Left colon (tissue), 2 donors: ENCODE data around the gene OLIG1. TPM values are rescaled to one million over a fixed set of nuclear protein-coding genes. Genes with fewer than 3 reads are reported as not detected.

Experiments used
- ATAC-seq: fragments of 200-7000 bp; cut with Tn5 transposase; one replicate; pipeline ENCODE4 v1.9.1; 2020; ENCODE audit warnings: mild to moderate bottlenecking, moderate library complexity
- DNase-seq, 2 donors: peaks; one replicate each; pipeline ENCODE4 v3.0.0-alpha.2; 2020
- intact Hi-C, 2 donors: fragments of 100-400 bp; cut with DNase I in 1 of 2; cut with micrococcal nuclease in 1 of 2; formaldehyde crosslinking; loops; one replicate each; pipeline versions ENCODE4 v1.11.2 to v1.14.0; 2022; cut with DNase I, micrococcal nuclease
- long read RNA-seq: library from polyadenylated mRNA; unstranded; transcript quantifications from one replicate; pipeline ENCODE4 v2.0.0, GENCODE V29; 2021
- total RNA-seq, 2 donors: library from RNA; stranded (reverse); fragmentation: NEBNext Ultra II Directional; extraction: Animal tissue kit (Norgen Biotek cat#: 25700); gene quantifications; one replicate each; pipeline ENCODE4 v1.2.1, GENCODE V29; 2021
- donor health status: DM: no; HTN: no; CAD: no.
- donor health status: DM: yes; HTN: yes; CAD: no.

OLIG1 gene, protein sequence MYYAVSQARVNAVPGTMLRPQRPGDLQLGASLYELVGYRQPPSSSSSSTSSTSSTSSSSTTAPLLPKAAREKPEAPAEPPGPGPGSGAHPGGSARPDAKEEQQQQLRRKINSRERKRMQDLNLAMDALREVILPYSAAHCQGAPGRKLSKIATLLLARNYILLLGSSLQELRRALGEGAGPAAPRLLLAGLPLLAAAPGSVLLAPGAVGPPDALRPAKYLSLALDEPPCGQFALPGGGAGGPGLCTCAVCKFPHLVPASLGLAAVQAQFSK
- not detected for total RNA-seq
- long read RNA-seq = 0 reads

DNA sequence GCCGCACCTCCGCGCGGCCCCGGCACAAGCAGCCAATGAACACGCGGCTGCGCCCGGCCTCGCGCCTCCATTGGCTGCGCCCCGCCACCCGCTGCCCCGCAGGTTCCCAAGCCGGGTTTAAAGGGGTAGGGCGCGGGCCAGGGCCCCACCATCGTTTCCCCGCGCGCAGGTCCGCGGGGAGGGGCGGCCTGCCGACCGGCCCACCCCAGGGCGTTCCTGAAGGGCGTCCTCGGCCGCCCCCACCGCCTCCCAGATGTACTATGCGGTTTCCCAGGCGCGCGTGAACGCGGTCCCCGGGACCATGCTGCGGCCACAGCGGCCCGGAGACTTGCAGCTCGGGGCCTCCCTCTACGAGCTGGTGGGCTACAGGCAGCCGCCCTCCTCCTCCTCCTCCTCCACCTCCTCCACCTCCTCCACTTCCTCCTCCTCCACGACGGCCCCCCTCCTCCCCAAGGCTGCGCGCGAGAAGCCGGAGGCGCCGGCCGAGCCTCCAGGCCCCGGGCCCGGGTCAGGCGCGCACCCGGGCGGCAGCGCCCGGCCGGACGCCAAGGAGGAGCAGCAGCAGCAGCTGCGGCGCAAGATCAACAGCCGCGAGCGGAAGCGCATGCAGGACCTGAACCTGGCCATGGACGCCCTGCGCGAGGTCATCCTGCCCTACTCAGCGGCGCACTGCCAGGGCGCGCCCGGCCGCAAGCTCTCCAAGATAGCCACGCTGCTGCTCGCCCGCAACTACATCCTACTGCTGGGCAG, at the start of gene OLIG1:
Gene OLIG1 (plus strand): TSS at position 148 of the 750 bp plus-strand sequence. CDS start 106 bp downstream, at position 254.
- ATAC-seq (peak; percentile 79), DNase-seq (peak in 1 of 2 donors; percentile 35)
- intact Hi-C loops = no loop called here

DNA sequence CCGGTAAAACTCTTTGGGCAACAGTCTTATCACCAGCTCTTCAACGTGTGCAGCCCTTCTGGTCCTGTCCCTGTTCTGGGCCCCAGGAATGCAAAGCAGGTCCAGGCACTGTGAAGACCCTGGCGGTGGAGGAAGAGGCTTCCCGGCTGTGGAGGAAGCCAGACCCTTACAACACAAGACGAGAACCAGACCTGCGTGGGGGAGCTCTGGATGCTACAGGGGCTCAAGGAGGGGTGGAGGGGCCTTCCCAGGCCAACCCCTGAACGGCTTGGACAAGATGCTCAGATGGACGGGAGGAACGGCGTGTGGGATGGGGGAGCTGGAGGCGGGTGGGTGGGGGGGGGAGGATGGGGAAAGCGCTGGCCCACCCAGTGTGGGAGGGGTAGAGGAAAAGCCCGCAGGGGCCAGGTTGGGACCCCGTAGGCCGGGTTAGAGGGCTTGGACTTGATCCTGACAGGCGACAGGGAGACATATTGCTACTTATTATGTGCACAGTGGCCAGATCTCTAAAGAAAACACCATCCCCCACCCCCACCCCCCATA, 49.3 kb upstream of the OLIG1 start:
- DNase-seq = no peak
- no peak for ATAC-seq
- intact Hi-C loops = no loop called here

DNA sequence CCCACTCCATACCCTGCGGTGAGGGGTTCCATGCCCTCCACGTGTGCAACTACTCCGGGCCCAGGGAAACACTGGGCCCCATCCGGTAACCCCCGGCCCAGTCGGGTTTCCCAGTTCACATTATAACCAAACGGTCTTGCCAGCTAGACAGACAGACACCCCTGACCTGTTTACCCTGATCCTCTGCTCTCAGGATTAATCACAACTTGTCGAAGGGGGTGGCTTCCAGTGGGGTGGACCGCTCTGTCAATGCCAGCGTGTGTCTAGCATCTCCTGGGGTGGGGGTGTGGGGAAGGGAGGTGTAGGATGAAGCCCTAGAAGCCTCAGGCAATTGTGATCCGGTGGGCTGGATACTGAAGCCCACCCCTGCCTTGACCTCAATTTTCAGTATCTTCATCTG, 48.8 kb upstream of the OLIG1 start:
- intact Hi-C loops = no loop called here
- DNase-seq (no peak), ATAC-seq (no peak)

DNA sequence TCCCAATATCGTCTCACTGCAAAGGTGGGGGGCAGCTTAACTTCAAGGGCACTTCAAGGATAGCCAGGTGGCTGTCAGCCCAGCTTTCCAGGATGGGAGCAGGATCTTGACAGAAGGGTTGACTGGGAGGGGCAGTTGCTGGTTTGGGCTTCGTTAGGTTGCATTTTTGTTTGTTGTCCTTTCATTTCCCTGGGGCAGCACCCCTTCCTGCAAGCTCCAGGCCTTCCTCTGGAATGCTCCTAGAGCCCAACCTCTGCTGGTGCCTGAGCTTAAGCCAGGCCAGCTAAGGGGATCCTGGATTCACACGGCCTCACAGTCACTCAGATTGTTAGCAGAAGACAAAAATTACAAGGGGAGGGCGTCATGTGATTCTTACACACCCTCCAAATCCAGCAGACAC, 48.3 kb upstream of the OLIG1 start:
- DNase-seq = no peak
- intact Hi-C loops = no loop called here
- no peak for ATAC-seq

DNA sequence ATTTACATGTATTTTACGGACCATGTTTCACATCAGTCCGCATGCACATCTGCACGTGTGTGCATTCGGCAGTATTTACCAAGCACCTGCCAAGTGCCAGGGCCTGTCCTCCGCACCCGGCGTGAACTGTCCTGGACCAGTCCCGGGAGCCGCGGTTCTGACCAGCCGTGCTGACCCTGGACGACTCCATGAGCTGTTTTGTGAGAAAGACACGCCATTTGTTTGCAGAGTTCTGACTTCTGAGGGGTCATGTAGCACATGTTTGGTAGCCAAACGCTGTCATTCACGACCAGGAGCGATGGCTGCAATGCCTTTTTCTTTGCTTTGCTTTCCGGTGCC, 47.5 kb upstream of the OLIG1 start:
- intact Hi-C loops = no loop called here
- no peak for DNase-seq
- no peak for ATAC-seq

DNA sequence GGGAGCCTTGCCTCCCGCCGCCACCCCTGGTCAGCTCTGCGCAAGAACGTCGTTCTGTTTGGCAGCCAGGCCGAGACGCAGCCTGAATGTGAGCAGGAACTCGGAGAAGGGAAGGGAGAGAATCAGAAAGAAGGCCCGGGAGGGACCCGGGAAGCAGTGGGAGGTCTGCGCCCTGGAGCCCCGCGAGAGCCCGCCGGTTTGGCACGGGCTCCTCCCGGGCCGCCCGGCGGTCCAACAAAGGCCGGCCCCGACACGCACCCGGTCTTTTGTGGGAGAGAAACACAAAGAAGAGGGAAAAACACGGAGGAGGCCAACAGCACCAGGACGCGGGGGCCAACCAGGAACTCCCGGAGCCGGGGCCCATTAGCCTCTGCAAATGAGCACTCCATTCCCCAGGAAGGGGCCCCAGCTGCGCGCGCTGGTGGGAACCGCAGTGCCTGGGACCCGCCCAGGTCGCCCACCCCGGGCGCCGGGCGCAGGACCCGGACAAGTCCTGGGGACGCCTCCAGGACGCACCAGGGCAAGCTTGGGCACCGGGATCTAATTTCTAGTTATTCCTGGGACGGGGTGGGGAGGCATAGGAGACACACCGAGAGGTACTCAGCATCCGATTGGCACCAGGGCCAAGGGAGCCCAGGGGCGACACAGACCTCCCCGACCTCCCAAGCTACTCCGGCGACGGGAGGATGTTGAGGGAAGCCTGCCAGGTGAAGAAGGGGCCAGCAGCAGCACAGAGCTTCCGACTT, 46.9 kb upstream of the OLIG1 start:
- ATAC-seq = no peak
- intact Hi-C loops = no loop called here
- DNase-seq = no peak

DNA sequence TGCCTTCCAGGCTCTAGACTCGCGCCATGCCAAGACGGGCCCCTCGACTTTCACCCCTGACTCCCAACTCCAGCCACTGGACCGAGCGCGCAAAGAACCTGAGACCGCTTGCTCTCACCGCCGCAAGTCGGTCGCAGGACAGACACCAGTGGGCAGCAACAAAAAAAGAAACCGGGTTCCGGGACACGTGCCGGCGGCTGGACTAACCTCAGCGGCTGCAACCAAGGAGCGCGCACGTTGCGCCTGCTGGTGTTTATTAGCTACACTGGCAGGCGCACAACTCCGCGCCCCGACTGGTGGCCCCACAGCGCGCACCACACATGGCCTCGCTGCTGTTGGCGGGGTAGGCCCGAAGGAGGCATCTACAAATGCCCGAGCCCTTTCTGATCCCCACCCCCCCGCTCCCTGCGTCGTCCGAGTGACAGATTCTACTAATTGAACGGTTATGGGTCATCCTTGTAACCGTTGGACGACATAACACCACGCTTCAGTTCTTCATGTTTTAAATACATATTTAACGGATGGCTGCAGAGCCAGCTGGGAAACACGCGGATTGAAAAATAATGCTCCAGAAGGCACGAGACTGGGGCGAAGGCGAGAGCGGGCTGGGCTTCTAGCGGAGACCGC, 46.3 kb upstream of the OLIG1 start:
- intact Hi-C loops = no loop called here
- no peak for DNase-seq
- no peak for ATAC-seq

DNA sequence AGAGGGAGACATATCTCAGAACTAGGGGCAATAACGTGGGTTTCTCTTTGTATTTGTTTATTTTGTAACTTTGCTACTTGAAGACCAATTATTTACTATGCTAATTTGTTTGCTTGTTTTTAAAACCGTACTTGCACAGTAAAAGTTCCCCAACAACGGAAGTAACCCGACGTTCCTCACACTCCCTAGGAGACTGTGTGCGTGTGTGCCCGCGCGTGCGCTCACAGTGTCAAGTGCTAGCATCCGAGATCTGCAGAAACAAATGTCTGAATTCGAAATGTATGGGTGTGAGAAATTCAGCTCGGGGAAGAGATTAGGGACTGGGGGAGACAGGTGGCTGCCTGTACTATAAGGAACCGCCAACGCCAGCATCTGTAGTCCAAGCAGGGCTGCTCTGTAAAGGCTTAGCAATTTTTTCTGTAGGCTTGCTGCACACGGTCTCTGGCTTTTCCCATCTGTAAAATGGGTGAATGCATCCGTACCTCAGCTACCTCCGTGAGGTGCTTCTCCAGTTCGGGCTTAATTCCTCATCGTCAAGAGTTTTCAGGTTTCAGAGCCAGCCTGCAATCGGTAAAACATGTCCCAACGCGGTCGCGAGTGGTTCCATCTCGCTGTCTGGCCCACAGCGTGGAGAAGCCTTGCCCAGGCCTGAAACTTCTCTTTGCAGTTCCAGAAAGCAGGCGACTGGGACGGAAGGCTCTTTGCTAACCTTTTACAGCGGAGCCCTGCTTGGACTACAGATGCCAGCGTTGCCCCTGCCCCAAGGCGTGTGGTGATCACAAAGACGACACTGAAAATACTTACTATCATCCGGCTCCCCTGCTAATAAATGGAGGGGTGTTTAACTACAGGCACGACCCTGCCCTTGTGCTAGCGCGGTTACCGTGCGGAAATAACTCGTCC, 45.5 kb upstream of the OLIG1 start:
- DNase-seq (no peak), ATAC-seq (no peak)
- intact Hi-C loops = no loop called here

DNA sequence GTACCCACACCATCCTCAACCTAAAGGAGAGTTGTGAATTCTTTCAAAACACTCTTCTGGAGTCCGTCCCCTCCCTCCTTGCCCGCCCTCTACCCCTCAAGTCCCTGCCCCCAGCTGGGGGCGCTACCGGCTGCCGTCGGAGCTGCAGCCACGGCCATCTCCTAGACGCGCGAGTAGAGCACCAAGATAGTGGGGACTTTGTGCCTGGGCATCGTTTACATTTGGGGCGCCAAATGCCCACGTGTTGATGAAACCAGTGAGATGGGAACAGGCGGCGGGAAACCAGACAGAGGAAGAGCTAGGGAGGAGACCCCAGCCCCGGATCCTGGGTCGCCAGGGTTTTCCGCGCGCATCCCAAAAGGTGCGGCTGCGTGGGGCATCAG, 44.8 kb upstream of the OLIG1 start:
- intact Hi-C loops = no loop called here
- no peak for ATAC-seq
- no peak for DNase-seq

DNA sequence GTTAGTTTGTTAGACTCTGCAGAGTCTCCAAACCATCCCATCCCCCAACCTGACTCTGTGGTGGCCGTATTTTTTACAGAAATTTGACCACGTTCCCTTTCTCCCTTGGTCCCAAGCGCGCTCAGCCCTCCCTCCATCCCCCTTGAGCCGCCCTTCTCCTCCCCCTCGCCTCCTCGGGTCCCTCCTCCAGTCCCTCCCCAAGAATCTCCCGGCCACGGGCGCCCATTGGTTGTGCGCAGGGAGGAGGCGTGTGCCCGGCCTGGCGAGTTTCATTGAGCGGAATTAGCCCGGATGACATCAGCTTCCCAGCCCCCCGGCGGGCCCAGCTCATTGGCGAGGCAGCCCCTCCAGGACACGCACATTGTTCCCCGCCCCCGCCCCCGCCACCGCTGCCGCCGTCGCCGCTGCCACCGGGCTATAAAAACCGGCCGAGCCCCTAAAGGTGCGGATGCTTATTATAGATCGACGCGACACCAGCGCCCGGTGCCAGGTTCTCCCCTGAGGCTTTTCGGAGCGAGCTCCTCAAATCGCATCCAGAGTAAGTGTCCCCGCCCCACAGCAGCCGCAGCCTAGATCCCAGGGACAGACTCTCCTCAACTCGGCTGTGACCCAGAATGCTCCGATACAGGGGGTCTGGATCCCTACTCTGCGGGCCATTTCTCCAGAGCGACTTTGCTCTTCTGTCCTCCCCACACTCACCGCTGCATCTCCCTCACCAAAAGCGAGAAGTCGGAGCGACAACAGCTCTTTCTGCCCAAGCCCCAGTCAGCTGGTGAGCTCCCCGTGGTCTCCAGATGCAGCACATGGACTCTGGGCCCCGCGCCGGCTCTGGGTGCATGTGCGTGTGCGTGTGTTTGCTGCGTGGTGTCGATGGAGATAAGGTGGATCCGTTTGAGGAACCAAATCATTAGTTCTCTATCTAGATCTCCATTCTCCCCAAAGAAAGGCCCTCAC, 44.2 kb upstream of the OLIG1 start, which contains the start of gene OLIG2:
Gene OLIG2 (plus strand): TSS at position 447 of the 954 bp plus-strand sequence. CDS start 928 bp downstream, outside the sequence.
- no peak for DNase-seq
- intact Hi-C loops = no loop called here
- no peak for ATAC-seq

DNA sequence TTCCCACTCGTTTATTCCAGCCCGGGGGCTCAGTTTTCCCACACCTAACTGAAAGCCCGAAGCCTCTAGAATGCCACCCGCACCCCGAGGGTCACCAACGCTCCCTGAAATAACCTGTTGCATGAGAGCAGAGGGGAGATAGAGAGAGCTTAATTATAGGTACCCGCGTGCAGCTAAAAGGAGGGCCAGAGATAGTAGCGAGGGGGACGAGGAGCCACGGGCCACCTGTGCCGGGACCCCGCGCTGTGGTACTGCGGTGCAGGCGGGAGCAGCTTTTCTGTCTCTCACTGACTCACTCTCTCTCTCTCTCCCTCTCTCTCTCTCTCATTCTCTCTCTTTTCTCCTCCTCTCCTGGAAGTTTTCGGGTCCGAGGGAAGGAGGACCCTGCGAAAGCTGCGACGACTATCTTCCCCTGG, 43.5 kb upstream of the OLIG1 start:
- ATAC-seq (no peak), DNase-seq (no peak)
- intact Hi-C loops = no loop called here

DNA sequence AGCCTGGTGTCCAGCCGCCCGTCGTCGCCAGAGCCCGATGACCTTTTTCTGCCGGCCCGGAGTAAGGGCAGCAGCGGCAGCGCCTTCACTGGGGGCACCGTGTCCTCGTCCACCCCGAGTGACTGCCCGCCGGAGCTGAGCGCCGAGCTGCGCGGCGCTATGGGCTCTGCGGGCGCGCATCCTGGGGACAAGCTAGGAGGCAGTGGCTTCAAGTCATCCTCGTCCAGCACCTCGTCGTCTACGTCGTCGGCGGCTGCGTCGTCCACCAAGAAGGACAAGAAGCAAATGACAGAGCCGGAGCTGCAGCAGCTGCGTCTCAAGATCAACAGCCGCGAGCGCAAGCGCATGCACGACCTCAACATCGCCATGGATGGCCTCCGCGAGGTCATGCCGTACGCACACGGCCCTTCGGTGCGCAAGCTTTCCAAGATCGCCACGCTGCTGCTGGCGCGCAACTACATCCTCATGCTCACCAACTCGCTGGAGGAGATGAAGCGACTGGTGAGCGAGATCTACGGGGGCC, 43.0 kb upstream of the OLIG1 start:
- DNase-seq (no peak), ATAC-seq (no peak)
- intact Hi-C loops = no loop called here

DNA sequence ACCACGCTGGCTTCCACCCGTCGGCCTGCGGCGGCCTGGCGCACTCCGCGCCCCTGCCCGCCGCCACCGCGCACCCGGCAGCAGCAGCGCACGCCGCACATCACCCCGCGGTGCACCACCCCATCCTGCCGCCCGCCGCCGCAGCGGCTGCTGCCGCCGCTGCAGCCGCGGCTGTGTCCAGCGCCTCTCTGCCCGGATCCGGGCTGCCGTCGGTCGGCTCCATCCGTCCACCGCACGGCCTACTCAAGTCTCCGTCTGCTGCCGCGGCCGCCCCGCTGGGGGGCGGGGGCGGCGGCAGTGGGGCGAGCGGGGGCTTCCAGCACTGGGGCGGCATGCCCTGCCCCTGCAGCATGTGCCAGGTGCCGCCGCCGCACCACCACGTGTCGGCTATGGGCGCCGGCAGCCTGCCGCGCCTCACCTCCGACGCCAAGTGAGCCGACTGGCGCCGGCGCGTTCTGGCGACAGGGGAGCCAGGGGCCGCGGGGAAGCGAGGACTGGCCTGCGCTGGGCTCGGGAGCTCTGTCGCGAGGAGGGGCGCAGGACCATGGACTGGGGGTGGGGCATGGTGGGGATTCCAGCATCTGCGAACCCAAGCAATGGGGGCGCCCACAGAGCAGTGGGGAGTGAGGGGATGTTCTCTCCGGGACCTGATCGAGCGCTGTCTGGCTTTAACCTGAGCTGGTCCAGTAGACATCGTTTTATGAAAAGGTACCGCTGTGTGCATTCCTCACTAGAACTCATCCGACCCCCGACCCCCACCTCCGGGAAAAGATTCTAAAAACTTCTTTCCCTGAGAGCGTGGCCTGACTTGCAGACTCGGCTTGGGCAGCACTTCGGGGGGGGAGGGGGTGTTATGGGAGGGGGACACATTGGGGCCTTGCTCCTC, 42.3 kb upstream of the OLIG1 start:
- intact Hi-C loops = no loop called here
- ATAC-seq = no peak
- DNase-seq = no peak

DNA sequence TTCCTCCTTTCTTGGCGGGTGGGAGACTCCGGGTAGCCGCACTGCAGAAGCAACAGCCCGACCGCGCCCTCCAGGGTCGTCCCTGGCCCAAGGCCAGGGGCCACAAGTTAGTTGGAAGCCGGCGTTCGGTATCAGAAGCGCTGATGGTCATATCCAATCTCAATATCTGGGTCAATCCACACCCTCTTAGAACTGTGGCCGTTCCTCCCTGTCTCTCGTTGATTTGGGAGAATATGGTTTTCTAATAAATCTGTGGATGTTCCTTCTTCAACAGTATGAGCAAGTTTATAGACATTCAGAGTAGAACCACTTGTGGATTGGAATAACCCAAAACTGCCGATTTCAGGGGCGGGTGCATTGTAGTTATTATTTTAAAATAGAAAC, 41.7 kb upstream of the OLIG1 start:
- DNase-seq (no peak), ATAC-seq (no peak)
- intact Hi-C loops = no loop called here

DNA sequence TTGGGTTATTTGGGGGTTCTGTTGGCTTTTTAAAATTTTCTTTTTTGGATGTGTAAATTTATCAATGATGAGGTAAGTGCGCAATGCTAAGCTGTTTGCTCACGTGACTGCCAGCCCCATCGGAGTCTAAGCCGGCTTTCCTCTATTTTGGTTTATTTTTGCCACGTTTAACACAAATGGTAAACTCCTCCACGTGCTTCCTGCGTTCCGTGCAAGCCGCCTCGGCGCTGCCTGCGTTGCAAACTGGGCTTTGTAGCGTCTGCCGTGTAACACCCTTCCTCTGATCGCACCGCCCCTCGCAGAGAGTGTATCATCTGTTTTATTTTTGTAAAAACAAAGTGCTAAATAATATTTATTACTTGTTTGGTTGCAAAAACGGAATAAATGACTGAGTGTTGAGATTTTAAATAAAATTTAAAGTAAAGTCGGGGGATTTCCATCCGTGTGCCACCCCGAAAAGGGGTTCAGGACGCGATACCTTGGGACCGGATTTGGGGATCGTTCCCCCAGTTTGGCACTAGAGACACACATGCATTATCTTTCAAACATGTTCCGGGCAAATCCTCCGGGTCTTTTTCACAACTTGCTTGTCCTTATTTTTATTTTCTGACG, 41.1 kb upstream of the OLIG1 start:
- no peak for ATAC-seq
- intact Hi-C loops = no loop called here
- DNase-seq = no peak
